Activated CD4-positive, alpha-beta T cell treated with anti-CD3 and anti-CD28 coated beads, Interleukin-2, Interleukin-6, amounts not matched to agents 100 ng/mL and 50 ng/mL, durations not matched to agents 16 hours and 8 hours (primary cell): ENCODE measurements around the gene CASP9.

ENCODE experiments used
- DNase-seq: peaks from one replicate; pipeline ENCODE4 v3.0.0-alpha.2; 2020

Gene CASP9

DNA sequence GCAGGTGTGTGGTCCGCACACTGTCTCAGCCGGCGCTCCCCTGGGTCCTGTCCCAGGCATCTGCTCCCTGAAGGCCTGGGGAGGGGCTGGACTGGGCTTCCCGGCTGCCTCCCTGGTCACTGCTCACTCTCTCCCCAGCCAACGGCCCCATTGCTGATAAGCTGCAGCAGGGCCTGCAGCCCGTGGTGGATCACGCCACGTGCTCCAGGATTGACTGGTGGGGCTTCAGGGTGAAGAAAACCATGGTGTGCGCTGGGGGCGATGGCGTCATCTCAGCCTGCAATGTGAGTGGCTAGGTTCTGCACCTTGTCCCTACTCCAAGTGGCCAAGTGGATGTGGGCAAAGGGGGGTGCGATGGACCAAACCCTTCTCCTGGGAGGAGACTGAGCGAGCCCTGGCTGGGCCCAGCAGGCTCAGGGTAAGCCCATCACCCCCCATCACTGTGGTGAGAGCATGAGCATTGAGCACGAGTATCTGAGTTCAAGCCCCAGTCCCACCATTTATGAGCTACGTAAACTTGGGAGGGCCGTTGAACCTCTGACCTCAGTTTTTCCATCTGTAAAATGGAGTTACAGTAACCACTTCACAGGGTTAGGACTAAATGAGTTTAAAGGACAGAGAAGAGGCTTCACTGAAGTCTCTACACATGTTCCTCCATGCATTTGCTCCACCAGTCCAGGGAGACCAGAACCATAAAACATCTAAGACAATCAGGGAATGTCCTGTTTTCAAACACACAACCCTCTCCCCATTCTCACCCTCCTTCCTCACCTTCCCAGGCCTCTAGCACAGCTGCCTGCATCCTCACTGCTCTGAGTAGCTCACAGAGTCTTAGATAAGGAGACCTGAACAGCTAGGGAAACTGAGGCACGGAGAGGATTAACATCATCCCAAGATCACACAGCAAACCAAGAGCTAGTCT is 79.3 kb downstream of the CASP9 start:
- DNase-seq, result no peak

DNA sequence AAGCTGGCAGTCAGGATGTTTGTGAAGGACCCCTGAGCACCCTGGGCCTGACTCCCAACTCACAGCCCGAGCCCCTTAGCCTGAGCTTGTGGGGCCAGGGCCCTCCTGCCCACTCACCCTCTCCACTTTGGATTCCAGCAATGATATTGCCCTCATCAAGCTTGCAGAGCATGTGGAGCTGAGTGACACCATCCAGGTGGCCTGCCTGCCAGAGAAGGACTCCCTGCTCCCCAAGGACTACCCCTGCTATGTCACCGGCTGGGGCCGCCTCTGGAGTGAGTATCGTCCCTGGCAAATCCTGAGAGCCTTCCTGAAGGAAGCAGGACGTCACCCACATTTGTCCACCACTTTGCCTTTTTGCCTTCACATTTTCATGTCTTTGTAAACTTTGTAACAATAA is 80.7 kb downstream of the CASP9 start:
- no peak for DNase-seq

DNA sequence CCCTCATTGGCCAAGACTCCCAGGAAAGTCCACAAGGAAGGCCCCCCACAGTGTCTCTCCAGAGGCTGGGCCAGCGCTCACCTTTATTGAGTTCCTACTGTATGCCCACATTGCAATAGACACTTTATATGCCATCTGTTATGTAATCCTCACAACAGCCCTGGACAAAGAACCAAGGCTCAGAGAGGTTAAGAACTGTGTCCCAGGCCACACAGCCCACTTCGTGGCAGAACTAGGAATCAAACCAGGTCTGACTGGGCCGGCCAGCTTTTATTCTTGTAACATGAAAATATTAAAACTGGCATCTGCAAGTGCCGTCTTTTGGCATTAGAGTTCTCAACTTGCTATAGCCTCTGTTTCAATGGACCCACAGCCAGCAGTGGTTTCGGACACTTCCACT is 81.3 kb downstream of the CASP9 start:
- no peak for DNase-seq

DNA sequence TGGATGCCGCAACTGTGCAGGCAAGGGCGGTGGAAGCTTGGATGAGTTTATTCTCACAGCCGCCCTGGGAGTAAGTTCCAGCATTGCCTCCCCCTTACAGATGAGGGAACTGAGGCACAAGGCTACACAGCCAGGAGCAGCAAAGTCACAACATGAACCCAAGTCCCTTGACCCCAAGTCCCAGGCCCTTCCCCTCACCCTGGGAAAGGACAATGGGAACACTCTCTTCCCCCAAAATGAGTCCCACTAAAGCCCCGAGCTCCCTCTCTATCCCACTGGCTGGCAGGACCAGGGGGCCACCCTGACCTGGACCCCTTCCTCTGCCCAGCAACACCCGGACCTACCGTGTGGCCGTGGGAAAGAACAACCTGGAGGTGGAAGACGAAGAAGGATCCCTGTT is 81.9 kb downstream of the CASP9 start:
- no peak for DNase-seq
